NCI-H2196 treated with DMSO at 0.1 percent for 48 hours (cell line): ENCODE results near the gene HERC6.
"Not testable (repeated sequence)": the region's sequence is repeated elsewhere in the genome, so short reads cannot be mapped to it uniquely, and the experiment has no call there.

ENCODE experiments used
- DNase-seq: peaks from one replicate; lab custom pipeline; 2025; ENCODE audit not compliant: unreplicated experiment; lab: John Stamatoyannopoulos, UW

Gene HERC6

DNA sequence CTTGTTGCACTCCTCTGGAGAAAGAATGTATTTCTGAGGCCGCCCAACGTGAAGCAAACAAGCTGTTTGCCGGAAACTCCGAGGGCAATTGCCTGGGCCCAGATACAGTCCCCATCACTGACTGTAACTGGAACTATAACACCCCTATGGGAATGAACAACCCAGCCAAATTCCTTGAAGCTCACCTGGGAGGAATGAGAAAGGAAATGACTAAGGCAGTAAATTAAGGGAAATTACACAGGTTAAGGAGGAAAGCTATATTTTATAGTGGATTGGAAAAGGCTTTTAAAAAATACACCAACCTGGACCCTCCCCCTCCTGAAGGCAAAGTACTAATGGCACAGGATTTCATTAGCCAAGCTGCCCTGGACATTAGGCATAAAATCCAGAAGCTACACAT is 66.6 kb downstream of the HERC6 start:
- DNase-seq = no peak

GRCh38 chr4:88446124-88446523 is 67.5 kb downstream of the HERC6 start:
- no peak for DNase-seq

- DNase-seq = no peak
Observed at GRCh38 chr4:88447371-88448095, 68.9 kb downstream of the HERC6 start.

- DNase-seq = not testable (repeated sequence)
Observed at GRCh38 chr4:88448211-88448765, 69.6 kb downstream of the HERC6 start.

DNA sequence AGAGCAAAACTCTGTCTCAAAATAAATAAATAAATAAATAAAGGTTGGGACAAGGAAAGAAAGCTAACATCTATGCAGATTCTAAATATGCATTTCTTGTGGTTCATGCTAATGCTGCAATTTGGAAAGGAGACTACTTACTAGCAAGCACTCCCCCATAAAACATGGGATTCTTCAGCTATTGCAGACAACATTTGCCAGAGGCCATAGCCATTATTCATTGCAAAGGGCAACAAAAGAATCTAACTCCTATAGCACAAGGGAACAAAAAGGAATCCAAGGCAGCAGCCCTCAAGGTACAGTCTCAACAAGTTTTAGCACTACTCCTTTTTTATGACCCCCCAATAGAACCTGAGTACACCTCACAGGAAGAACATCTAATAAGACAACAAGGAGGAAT is 70.2 kb downstream of the HERC6 start:
- no peak for DNase-seq

GRCh38 chr4:88449290-88449689 is 70.6 kb downstream of the HERC6 start:
- no peak for DNase-seq

DNA sequence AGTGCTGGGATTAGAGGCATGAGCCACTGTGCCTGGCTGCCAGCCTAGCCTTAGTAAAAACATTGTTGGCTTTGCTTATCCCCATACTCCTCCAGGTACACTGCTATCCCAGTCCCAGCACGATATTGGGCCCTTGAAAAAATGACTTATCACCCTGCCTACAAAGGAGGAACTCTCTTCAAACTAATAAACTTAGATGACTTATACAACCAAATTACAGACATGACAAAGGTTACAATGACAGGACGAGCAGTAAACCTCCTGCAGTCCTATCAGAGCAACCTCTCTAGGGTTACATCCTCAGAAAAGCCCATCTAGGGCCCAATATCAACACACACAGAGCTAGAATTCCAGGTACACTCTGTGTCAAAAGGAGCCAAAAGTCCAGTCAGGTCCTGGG is 72.6 kb downstream of the HERC6 start:
- DNase-seq = no peak

DNA sequence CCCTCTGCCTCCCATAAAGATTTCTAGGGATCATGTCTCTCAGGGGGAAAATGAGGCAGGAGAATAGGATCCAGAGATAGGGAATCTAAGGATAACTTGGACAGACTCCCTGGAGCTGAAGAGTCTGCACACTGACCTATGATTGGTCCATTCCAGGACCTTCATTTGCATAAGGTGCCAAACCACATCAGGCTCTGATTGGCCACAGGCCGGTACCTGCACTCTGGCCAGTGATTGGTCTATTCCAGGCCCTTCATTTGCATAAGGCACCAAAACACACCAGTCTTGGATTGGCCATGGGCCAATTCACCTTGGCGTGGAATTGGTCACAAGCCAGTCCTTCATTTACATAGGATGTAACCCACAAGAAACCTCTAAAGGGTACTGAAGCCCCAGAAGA is 74.3 kb downstream of the HERC6 start:
- no peak for DNase-seq

DNA sequence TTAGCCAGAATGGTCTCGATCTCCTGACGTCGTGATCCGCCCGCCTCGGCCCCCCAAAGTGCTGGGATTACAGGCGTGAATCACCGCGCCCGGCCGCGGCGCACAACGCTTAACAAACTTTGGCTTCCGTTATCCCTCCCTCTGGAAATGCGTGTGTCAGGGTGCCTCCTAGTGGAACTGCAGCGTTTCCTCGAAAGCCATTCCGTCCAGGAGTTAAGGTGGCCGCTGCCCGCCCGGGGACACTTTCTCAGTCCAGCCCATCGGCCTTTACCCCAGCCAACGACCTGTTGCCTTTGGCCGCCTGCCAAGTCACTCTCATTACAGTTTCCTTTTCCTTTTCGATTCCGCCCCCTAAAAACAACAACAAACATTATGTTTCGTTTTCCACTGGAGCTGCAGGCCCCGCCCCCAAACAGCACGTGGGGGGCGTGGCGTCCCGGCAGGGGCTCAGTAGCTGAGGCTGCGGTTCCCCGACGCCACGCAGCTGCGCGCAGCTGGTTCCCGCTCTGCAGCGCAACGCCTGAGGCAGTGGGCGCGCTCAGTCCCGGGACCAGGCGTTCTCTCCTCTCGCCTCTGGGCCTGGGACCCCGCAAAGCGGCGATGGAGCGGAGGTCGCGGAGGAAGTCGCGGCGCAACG is 78.1 kb downstream of the HERC6 start, which contains the start of gene HERC5:
TSS of gene HERC5 (plus strand) at position 450 of the 637 bp plus-strand sequence. CDS start at position 601, 151 bp downstream.
- DNase-seq = peak; percentile 68

- no peak for DNase-seq
Observed at GRCh38 chr4:88457307-88458103, 78.9 kb downstream of the HERC6 start.

DNA sequence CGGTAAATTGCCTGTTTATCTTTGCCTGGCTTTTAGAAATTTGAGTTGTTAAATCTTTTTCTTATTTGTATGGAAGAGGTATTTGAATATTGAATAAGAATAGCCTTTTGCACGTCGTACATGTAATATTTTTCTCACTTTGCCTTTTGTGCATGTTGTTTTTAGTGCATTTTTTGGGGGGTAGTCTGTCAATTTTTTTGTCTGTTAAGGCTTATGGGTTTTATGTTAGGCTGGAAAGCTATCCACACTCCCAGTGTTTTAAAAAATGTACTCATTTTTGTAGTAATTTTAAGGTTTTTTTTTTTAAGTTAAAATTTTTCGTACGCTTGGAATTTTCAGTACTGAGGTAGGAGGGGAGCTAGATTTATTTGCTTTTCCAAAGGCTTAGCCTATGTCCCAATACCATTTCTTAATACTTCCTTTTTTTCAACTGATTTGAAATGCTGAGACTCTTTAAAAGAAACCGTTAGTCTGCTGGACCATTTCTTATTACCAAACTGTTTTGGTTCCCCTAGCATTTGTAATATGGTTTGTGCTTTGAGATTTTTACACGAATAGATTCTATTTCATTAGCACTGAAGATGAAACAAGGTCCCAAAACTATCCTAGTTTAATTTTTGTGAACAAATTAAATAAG is 79.6 kb downstream of the HERC6 start:
- no peak for DNase-seq

GRCh38 chr4:88465653-88466192 is 87.1 kb downstream of the HERC6 start:
- no peak for DNase-seq

GRCh38 chr4:88467392-88467791 is 88.7 kb downstream of the HERC6 start:
- DNase-seq = no peak

- no peak for DNase-seq
Observed at GRCh38 chr4:88477229-88477860, 98.7 kb downstream of the HERC6 start.

GRCh38 chr4:88478247-88478646 is 99.6 kb downstream of the HERC6 start:
- no peak for DNase-seq

GRCh38 chr4:88481537-88481936 is 102.9 kb downstream of the HERC6 start:
- DNase-seq = no peak

DNA sequence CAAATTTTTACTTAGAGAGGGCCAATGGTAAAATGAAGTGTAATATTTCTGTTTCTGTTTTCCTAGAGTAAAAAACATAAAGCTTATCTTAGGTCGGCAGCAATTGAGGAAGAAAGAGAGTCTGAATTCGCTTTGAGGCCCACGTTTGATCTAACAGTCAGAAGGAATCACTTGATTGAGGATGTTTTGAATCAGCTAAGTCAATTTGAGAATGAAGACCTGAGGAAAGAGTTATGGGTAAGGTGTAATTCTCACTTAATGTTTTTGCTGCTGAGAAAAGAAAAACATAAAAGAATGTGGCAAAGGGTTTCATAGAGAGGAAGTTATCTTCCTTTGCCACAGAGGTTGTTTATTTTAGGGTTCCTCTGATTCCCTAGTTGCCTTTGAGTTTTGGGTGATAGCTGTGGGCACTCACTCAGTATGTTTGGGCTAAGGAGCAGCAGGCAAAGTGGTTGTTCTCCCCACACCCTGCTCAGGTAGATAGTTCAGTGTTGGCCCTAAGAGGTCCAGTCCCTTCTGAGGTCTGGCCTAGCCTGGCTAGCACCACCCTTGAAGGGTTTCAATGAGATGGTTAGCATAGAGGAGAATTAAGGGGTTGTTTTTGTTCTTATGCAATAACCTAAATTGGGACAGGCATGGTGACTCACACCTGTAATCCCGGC is 110.6 kb downstream of the HERC6 start:
- no peak for DNase-seq
